ENCODE data around the gene POLR2J.

DNA sequence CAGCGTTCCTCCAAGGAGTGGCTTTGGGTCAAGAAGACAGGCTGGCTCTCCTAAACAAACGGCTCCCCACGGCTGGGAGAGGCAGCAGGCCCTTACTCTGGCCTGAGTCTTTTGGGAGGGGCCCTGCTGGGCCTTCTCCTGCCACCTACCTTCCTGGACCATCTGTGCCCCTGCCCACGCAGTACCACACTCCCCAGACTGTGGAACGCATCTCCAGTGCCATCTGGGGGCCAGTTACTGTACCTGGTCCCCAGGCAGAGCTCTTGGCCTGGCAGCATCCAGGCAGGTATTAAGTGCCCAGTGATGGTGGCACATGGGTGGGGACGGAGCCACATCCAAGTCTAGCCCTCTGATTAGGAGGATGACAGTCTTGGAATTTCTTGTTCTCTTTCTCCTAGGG is 28.5 kb downstream of the POLR2J start:
- TF ChIP-seq CTCF (IDR thresholded peaks at IDR 0.05; ENCODE audit: poor library complexity, severe bottlenecking) = no peak
- no peak for TF ChIP-seq EZH2 (IDR thresholded peaks at IDR 0.05; ENCODE audit: borderline replicate concordance, insufficient read depth, low read length, poor library complexity, severe bottlenecking)
- no peak for TF ChIP-seq TAF1 (IDR thresholded peaks at IDR 0.05; ENCODE audit: low read depth)
